Measurements from ENCODE around the gene TMEM203.
A peak's percentile ranks its signal among the peaks of the same experiment; 100 is the strongest.

TMEM203 gene

DNA sequence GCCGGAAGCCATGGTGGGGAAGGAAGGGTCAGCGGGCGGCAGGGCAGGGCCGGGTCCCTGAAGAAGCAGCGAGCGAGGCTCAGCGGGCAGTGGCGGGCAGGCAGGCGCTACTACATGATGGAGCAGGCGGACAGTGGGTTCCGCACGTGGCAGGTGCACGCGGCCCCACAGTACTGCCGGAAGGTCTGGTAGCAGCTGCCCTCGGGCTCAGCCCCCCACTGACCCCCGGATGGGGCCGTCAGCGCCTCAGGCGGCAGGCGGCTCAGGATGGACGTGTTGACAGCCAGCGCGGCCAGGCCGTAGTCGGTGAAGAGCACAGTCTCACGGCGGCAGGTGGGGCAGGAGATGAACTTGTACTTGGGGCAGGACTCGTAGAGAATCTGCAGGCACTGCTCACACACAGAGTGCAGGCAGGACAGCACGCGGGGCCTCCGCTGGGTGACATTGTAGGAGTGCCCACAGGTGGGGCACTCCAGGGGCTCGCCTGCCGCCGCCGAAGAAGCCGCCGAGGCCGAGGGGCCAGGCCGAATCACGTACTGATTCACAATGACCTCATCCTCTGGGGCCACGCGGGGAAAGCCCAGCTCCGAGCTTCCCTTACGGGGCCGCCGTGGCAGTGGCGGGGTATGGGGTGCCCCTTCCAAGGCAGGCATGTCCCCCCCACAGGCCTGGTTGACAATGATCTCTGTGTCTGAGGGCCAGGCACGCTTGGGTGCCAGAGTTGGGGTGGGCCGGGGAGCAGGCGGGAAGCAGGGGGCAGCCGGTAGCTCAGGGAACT lies 15.1 kb upstream of the TMEM203 start:
- DNase-seq (ENCODE audit: low read depth, low spot score): no peak
- no peak overlapping the region for H3K27ac ChIP-seq

DNA sequence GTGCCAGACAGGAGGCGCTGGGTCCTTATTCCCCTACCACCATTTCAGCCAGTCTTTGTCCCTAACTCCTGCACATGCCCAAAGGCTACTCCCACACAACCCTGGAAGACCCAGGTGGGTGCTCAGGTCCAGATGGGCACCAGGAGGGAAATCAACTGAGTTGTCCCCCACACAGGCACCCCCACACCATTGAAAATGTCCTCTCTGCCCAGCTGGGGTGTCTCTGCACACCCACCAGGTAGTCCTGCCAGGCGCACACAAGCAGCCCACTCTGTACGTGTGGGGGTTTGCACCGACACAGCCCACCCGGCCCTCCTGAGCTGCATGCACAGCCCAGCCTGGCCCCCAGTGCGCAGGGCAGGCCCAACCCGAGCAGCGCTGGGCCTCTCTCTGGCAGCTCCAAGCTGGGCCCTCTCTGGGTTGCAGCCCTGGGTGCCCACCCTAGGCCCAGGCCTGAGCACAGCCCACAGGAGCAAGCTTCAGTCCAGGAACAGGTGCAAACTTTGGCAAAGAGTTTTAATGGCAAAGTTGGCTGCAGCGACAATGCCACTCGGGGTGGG lies 14.4 kb upstream of the TMEM203 start:
- no peak for DNase-seq (ENCODE audit: low read depth, low spot score)
- H3K27ac ChIP-seq: no peak overlapping the region

DNA sequence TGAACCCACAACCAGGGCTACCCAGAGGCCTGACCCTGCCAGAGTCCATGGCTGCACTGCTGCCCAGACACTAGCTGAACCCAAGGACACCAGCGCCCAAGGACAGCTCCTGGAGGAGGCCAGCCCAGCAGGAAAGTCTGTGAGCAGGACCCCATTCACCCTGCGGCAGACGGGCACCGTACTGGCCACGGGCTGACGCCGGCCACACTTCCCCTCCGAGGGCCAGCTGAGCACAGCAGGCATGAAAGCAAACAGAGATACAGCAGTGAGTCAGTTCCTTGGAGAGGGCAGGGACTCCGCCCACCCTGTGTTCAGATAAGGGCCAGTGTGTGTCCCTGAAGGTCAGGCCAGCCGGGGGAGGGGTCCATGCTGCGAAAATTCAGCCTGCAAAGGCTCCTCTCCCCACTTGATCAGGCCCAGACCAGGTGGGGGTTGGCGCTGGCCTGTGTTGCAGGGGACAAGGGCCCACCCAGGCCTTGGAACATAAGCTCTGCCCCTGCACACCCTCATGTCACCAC lies 13.4 kb upstream of the TMEM203 start:
- no peak overlapping the region for H3K27ac ChIP-seq
- DNase-seq (ENCODE audit: low read depth, low spot score): no peak

- DNase-seq (ENCODE audit: low read depth, low spot score): no peak
- peak overlapping the region; percentile 62 for H3K27ac ChIP-seq
These were observed 12.8 kb upstream of the TMEM203 start for GRCh38 chr9:137218212-137218753.

- peak overlapping the region; percentile 62 for H3K27ac ChIP-seq
- DNase-seq (ENCODE audit: low read depth, low spot score): no peak
These were observed 12.1 kb upstream of the TMEM203 start for GRCh38 chr9:137217276-137218211.

DNA sequence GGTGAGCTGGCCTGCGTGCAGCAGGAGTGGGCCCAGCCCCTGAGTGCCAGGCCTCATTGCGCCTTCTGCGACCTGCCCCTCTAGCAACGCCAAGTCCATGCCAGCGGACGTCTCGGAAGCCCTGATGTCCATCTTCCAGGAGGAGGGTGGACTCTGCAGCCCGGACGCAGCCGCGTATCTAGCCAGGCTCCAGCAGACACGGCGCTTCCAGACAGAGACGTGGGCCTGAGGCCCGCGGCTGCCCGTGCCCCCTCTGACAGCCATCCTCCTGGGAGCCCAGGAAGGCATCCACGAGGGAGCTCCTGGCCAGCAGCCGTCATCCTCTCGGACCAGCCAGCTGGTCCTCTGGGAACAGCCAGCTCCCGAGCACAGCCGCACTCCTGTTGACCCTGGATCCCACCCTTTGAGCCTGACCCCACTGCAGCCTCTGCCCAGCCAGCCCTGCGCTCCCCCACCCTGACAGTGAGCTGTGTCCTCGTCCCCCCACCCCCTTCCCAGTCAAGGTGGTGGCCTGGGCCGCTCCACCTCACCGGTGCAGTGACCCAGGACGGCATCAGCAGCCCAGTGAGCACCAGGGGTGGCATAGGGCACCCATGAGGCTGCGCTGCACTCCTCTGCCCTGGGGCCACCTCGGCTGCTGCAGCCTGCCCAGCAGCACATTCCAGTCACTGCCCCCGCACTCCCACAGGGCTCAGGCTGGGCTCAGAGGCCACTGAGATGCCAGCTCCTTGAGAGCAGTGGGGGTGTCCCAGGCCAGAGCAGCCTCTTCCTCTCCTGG lies 10.9 kb upstream of the TMEM203 start:
- H3K27ac ChIP-seq: no peak overlapping the region

GRCh38 chr9:137215196-137215986 lies 9.9 kb upstream of the TMEM203 start:
- no peak overlapping the region for H3K27ac ChIP-seq
- DNase-seq (ENCODE audit: low read depth, low spot score): no peak

More for the DNA sequence above, 10.9 kb upstream of the TMEM203 start:
- no peak for DNase-seq (ENCODE audit: low read depth, low spot score)

DNA sequence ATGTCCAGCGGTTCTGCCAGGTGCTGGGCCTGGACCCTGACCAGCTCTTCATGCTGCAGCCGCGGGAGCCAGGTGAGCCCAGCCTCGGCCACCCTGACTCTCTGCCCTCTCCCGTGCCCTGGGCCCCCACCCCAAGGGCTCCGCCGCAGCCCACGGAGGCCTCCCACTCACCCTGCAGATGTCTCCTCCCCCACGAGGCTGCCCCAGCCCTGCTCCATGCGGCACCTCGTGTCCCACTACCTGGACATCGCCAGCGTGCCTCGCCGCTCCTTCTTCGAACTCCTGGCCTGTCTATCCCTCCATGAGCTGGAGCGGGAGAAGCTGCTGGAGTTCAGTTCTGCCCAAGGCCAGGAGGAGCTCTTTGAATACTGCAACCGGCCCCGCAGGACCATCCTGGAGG lies 9.2 kb upstream of the TMEM203 start:
- no peak overlapping the region for H3K27ac ChIP-seq
- no peak for DNase-seq (ENCODE audit: low read depth, low spot score)

DNA sequence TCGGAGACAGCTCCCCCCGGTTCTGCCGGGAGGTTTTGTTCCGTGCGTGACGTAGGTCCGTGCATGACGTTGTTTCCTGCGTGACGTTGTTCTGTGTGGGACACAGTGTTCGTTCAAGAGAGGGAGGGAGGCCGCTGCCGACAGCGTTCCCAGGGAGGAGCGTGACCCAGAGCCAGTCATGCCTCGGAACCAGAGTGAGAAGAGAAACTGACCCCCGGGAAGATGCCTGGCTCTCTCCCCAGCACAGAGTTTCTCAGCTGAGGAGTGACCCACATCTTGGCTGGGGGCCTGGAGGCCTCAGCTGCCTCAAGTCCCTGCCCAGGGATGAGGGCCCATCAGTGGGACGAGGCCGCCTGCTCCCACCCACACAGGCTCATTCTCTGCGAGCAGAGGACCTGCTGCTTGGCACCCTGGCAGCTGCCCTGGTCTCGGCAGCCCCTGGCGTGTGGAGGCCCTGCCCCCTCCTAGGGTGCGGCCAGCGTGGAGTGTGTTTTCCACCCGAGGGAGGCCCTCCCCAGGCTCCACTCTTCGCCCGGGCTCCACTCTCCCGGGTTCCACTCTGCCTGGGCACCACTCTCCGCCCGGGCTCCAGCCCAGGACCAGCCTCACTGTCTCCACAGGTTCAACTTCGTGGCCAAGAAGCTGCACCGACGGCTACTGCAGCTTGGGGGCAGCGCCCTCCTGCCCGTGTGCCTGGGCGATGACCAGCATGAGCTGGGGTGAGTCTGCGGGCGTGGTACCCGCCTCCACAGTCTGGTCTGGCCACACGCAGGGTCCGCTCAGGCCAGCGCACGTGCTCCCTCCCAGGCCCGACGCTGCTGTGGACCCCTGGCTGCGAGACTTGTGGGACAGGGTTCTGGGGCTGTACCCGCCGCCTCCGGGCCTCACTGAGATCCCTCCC lies 8.0 kb upstream of the TMEM203 start:
- H3K27ac ChIP-seq: no peak overlapping the region
- no peak for DNase-seq (ENCODE audit: low read depth, low spot score)

GRCh38 chr9:137212520-137212919 lies 7.1 kb upstream of the TMEM203 start:
- H3K27ac ChIP-seq: no peak overlapping the region
- no peak for DNase-seq (ENCODE audit: low read depth, low spot score)

DNA sequence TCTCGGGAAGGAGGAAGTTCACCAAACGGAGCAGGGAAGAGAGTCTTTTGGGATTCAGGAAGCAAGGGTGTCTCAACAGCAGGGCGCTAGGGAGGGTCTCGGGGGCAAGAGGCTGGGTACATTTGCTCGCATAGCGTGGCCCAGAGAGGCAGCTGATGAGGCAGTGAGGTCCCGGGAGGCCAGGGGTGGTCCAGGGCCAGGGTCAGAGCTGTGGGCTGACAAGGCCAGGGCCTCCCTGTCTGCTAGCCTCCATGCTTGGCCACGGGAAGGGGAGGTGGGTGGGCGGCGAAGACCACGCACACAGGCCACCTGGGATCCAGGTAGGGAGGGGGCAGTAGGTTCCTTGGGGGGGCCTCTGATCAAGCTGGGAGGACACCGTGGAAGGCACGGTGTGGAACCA lies 6.1 kb upstream of the TMEM203 start:
- no peak overlapping the region for H3K27ac ChIP-seq
- no peak for DNase-seq (ENCODE audit: low read depth, low spot score)

GRCh38 chr9:137206602-137207001 lies 1.2 kb upstream of the TMEM203 start:
- no peak for DNase-seq (ENCODE audit: low read depth, low spot score)
- H3K27ac ChIP-seq: no peak overlapping the region

DNA sequence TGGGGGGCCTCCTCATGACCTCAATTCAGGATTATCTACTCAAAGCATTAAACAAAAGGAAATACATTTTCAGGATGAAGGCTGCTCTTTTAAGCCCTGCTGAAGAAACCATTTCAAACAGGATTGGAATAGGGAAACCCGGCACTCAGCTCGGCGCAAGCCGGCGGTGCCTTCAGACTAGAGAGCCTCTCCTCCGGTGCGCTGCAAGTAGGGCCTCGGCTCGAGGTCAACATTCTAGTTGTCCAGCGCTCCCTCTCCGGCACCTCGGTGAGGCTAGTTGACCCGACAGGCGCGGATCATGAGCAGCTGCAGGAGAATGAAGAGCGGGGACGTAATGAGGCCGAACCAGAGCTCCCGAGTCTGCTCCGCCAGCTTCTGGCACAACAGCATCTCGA lies 720 bp downstream of the TMEM203 start:
- H3K27ac ChIP-seq: peak overlapping the region; percentile 57
- DNase-seq (ENCODE audit: low read depth, low spot score): no peak

DNA sequence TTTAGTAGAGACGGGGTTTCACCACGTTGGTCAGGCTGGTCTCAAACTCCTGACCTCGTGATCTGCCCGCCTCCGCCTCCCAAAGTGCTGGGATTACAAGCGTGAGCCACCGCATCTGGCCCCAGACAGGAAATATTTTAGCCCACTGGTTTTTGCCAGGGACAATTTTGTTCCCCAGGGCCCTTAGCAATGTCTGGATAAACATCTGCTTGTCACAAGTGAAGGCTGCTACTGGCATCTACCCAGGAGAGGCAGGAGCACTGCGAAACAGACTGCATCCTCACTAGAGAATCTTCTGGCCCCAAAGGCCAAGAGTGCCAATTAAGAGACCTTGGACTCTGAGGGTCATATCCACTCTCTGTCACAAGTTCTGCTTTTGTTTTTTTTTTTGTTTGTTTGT lies 2.5 kb downstream of the TMEM203 start:
- H3K27ac ChIP-seq: no peak overlapping the region
- DNase-seq (ENCODE audit: low read depth, low spot score): no peak

- no peak for DNase-seq (ENCODE audit: low read depth, low spot score)
These were observed 4.1 kb downstream of the TMEM203 start for GRCh38 chr9:137201205-137201868.

GRCh38 chr9:137200311-137201204 lies 4.9 kb downstream of the TMEM203 start, which contains the start of gene TPRN:
TPRN (minus strand) TSS chr9:137200741; CDS start chr9:137200711, 30 bp downstream.
- H3K27ac ChIP-seq: peak within 1 kb of the TSS; percentile 36
- peak; percentile 93 for DNase-seq (ENCODE audit: low read depth, low spot score)

More at GRCh38 chr9:137201205-137201868, 4.1 kb downstream of the TMEM203 start:
- H3K27ac ChIP-seq: peak overlapping the region; percentile 36
